Thyroid gland (tissue), 4 donors: ENCODE measurements around the gene CPOX. TPM values are rescaled to one million over a fixed set of nuclear protein-coding genes. Genes with fewer than 3 reads are reported as not detected.

Experiments used
- DNase-seq, 2 donors: peaks; one replicate each; pipeline ENCODE4 v3.0.0-alpha.2; 2019
- H3K27ac ChIP-seq, 3 donors: fragments of 200-600 bp; sonication (generic); 1 replicate in 2 of 3; 2 replicates in 1 of 3; pipeline ENCODE4 v1.5.1; 2016 to 2019; ENCODE audit warnings: mild to moderate bottlenecking in 1 of 3, moderate library complexity in 1 of 3
- H3K27me3 ChIP-seq: fragments of 200-600 bp; sonication (generic); one replicate; pipeline ENCODE4 v1.5.1; 2019
- H3K36me3 ChIP-seq, 2 donors: fragments of 200-600 bp; sonication (generic); one replicate each; pipeline ENCODE4 v1.5.1; 2016 to 2019
- H3K4me1 ChIP-seq, 2 donors: fragments of 200-600 bp; sonication (generic); one replicate each; pipeline ENCODE4 v1.5.1; 2017 to 2019
- H3K4me3 ChIP-seq, 3 donors: fragments of 200-600 bp; sonication (generic); replicated peaks in 1 of 3; 1 replicate in 2 of 3; 2 replicates in 1 of 3; pipeline ENCODE4 v1.5.1; 2016; ENCODE audit warnings: mild to moderate bottlenecking in 1 of 3
- H3K9me3 ChIP-seq: fragments of 200-600 bp; sonication (generic); one replicate; pipeline ENCODE4 v1.5.1; 2017
- POLR2A ChIP-seq, 2 donors: fragments of 450-650 bp; IDR thresholded peaks; one replicate each; pipeline ENCODE4 v1.6.1; 2017; ENCODE audit warnings: antibody characterized with exemption in 2 of 2, mild to moderate bottlenecking in 2 of 2, moderate library complexity in 1 of 2
- WGBS, 2 donors: methylation state at CpG; one replicate each; pipeline ENCODE4 v1.1.5; 2017; 5-methylcytosine and 5-hydroxymethylcytosine counted together
- intact Hi-C: fragments of 100-400 bp; cut with DNase I; formaldehyde crosslinking; loops from one replicate; pipeline ENCODE4 v1.15.1; 2023
- total RNA-seq, 4 donors: library from RNA; depleted of rRNA; stranded (reverse); fragments of >200 nt; gene quantifications; one replicate each; pipeline ENCODE4 v1.2.3, GENCODE V29; 2016
- TF ChIP-seq, protein P1 (sequence below), 6 experiments: fragments of 200-600 bp in 3 of 6; fragments of 450-650 bp in 3 of 6; sonication (generic) in 3 of 6; IDR thresholded peaks; one replicate each; pipeline ENCODE4 v1.5.1; 2016 to 2019; ENCODE audit warnings: antibody characterized with exemption in 6 of 6, mild to moderate bottlenecking in 2 of 6, inconsistent platforms in 1 of 6, moderate library complexity in 1 of 6

Gene CPOX
- total RNA-seq, 4 donors from 2014 or later, result 14.8 to 27.9 (median 26.3) TPM

GRCh38 chr3:98568402-98568801, 25.0 kb downstream of the CPOX start:
- H3K27me3 ChIP-seq, result no peaks in the 10 kb centered on the region
- no peak overlapping the region for H3K27ac ChIP-seq
- H3K9me3 ChIP-seq, result no peaks in the 10 kb centered on the region
- WGBS, 2 donors, result 80 to 87% methylated on average over 3 of the region's 3 CpGs
- intact Hi-C loops, result no loop called here
- H3K4me3 ChIP-seq, result no peak overlapping the region
- no peaks in the 10 kb centered on the region for H3K36me3 ChIP-seq
- no peaks in the 10 kb centered on the region for H3K4me1 ChIP-seq
- TF ChIP-seq, protein P1, sequence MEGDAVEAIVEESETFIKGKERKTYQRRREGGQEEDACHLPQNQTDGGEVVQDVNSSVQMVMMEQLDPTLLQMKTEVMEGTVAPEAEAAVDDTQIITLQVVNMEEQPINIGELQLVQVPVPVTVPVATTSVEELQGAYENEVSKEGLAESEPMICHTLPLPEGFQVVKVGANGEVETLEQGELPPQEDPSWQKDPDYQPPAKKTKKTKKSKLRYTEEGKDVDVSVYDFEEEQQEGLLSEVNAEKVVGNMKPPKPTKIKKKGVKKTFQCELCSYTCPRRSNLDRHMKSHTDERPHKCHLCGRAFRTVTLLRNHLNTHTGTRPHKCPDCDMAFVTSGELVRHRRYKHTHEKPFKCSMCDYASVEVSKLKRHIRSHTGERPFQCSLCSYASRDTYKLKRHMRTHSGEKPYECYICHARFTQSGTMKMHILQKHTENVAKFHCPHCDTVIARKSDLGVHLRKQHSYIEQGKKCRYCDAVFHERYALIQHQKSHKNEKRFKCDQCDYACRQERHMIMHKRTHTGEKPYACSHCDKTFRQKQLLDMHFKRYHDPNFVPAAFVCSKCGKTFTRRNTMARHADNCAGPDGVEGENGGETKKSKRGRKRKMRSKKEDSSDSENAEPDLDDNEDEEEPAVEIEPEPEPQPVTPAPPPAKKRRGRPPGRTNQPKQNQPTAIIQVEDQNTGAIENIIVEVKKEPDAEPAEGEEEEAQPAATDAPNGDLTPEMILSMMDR (IDR thresholded peaks at IDR 0.05), result no peak
- TF ChIP-seq POLR2A (IDR thresholded peaks at IDR 0.05), result no peak
- DNase-seq, result no peak

GRCh38 chr3:98567666-98568270, 25.6 kb downstream of the CPOX start:
- TF ChIP-seq POLR2A (IDR thresholded peaks at IDR 0.05), result no peak
- TF ChIP-seq, protein P1 (IDR thresholded peaks at IDR 0.05), result no peak
- DNase-seq, result no peak
- WGBS, 2 donors, result 84 to 90% methylated on average over 2 of the region's 2 CpGs
- intact Hi-C loops, result no loop called here
- no peaks in the 10 kb centered on the region for H3K27me3 ChIP-seq
- no peaks in the 10 kb centered on the region for H3K36me3 ChIP-seq
- H3K27ac ChIP-seq, result no peak overlapping the region
- H3K4me1 ChIP-seq, result no peaks in the 10 kb centered on the region
- no peaks in the 10 kb centered on the region for H3K9me3 ChIP-seq
- no peak overlapping the region for H3K4me3 ChIP-seq

DNA sequence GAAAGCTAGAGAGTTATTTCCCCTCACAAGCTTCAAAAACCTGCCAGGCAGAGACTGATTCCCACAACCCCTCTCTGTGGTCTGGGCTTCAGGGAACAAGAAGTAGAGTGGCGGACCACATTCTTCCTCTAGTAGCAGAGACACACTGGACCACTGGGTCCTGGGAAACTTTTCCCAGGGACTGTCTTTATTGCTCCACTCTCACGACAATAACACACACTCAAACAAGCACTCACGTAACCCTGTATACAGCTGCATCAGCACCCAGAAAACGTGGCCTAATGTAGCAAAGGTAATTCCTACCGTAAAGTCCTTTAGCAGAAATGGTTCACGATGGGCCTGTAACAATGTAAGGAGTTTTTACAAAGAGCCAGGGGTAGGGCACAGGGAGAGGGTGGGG, 27.6 kb downstream of the CPOX start:
- Histone ChIP-seq H3K4me1 (no peaks in the 10 kb centered on the region), H3K27me3 (no peaks in the 10 kb centered on the region), H3K9me3 (no peaks in the 10 kb centered on the region), H3K27ac (no peak overlapping the region), H3K36me3 (no peaks in the 10 kb centered on the region), H3K4me3 (no peak overlapping the region)
- intact Hi-C loops, result no loop called here
- WGBS, 2 donors, result 83 to 85% methylated on average over 6 of the region's 6 CpGs
- DNase-seq, result no peak
- TF ChIP-seq, protein P1 (IDR thresholded peaks at IDR 0.05), result no peak
- TF ChIP-seq POLR2A (IDR thresholded peaks at IDR 0.05), result no peak

DNA sequence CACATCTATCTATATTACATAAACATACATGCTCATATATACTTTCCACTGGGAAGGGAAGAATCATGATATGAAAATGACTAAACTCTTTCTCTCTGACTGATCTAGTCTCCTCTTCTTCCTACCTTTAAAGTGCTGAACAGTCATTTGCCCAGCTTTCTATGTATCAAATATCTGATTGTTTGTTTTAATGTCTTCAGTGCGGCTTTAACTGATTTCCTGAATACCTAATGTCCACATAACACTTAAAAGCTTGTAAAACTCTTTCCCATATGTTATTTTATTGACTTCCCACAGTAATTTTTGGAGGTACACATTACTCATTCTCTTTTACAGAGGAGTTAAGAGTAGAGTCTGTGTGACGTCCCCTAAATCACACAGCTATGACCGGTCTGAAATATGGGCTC, 28.2 kb downstream of the CPOX start:
- Histone ChIP-seq H3K36me3 (no peaks in the 10 kb centered on the region), H3K9me3 (no peaks in the 10 kb centered on the region), H3K27me3 (no peaks in the 10 kb centered on the region), H3K4me3 (no peak overlapping the region), H3K4me1 (no peaks in the 10 kb centered on the region), H3K27ac (no peak overlapping the region)
- TF ChIP-seq POLR2A (IDR thresholded peaks at IDR 0.05), result no peak
- TF ChIP-seq, protein P1 (IDR thresholded peaks at IDR 0.05), result no peak
- DNase-seq, result no peak
- WGBS, 2 donors, result 44 to 60% methylated on average over 3 of the region's 3 CpGs
- intact Hi-C loops, result no loop called here

- no peaks in the 10 kb centered on the region for H3K4me1 ChIP-seq
- H3K27me3 ChIP-seq, result no peaks in the 10 kb centered on the region
- intact Hi-C loops, result no loop called here
- no peaks in the 10 kb centered on the region for H3K36me3 ChIP-seq
- 74 to 78% methylated on average over 7 of the region's 7 CpGs for WGBS, 2 donors
- DNase-seq, result no peak
- no peak overlapping the region for H3K27ac ChIP-seq
- H3K4me3 ChIP-seq, result no peak overlapping the region
- no peaks in the 10 kb centered on the region for H3K9me3 ChIP-seq
- TF ChIP-seq, protein P1 (IDR thresholded peaks at IDR 0.05), result no peak
- TF ChIP-seq POLR2A (IDR thresholded peaks at IDR 0.05), result no peak
Measured at GRCh38 chr3:98564282-98565005, 29.0 kb downstream of the CPOX start.
